CD4-positive, alpha-beta T cell treated with Interleukin-6 at 100 ng/mL for 8 hours (primary cell): ENCODE data around the gene ZNF646.

Experiments
- DNase-seq: peaks from one replicate; pipeline ENCODE4 v3.0.0-alpha.2; 2020; ENCODE audit warnings: mixed read lengths, low spot score

The ZNF646 gene

GRCh38 chr16:31063843-31064611 lies 10.2 kb upstream of the ZNF646 start:
- peak; percentile 33 for DNase-seq

- no peak for DNase-seq
These were observed 9.2 kb upstream of the ZNF646 start for GRCh38 chr16:31064882-31065461.

GRCh38 chr16:31067342-31067741 lies 6.9 kb upstream of the ZNF646 start:
- DNase-seq, result no peak

- DNase-seq, result no peak
These were observed 2.4 kb upstream of the ZNF646 start for GRCh38 chr16:31071861-31072260.

GRCh38 chr16:31072540-31073141 lies 1.6 kb upstream of the ZNF646 start:
- no peak for DNase-seq

- peak; percentile 73 for DNase-seq
These were observed 866 bp upstream of the ZNF646 start for GRCh38 chr16:31073142-31073969.

GRCh38 chr16:31074814-31075183 lies 577 bp downstream of the ZNF646 start:
- no peak for DNase-seq

GRCh38 chr16:31076319-31076718 lies 2.1 kb downstream of the ZNF646 start:
- no peak for DNase-seq

GRCh38 chr16:31077024-31077423 lies 2.8 kb downstream of the ZNF646 start:
- DNase-seq, result no peak

- DNase-seq, result no peak
These were observed 3.6 kb downstream of the ZNF646 start for GRCh38 chr16:31077592-31078396.

- DNase-seq, result no peak
These were observed 4.5 kb downstream of the ZNF646 start for GRCh38 chr16:31078597-31079341.

- DNase-seq, result no peak
These were observed 5.2 kb downstream of the ZNF646 start for GRCh38 chr16:31079342-31079944.

- DNase-seq, result no peak
These were observed 5.9 kb downstream of the ZNF646 start for GRCh38 chr16:31080035-31080629.

GRCh38 chr16:31080756-31081419 lies 6.7 kb downstream of the ZNF646 start:
- no peak for DNase-seq

- no peak for DNase-seq
These were observed 7.5 kb downstream of the ZNF646 start for GRCh38 chr16:31081428-31082351.

GRCh38 chr16:31082368-31083045 lies 8.3 kb downstream of the ZNF646 start:
- DNase-seq, result no peak

- no peak for DNase-seq
These were observed 8.9 kb downstream of the ZNF646 start for GRCh38 chr16:31083081-31083480.

GRCh38 chr16:31083556-31083955 lies 9.3 kb downstream of the ZNF646 start:
- no peak for DNase-seq
